H9 (cell line): ENCODE results near the gene CELA3B. TPM values are rescaled to one million over a fixed set of nuclear protein-coding genes. Genes with fewer than 3 reads are reported as not detected.

ENCODE experiments used
- DNase-seq: peaks from one replicate; pipeline ENCODE4 v3.0.0-alpha.2; 2017
- H2AFZ ChIP-seq: one replicate; pipeline ENCODE4 v1.6.1; 2013; ENCODE audit warnings: mild to moderate bottlenecking, low read length, control low read depth, moderate library complexity
- H2AK5ac ChIP-seq: 2 replicates; pipeline ENCODE4 v1.6.1; 2013; ENCODE audit warnings: low read length, control low read depth, mixed read lengths; ENCODE audit not compliant: insufficient read length
- H2BK120ac ChIP-seq: one replicate; pipeline ENCODE4 v1.6.1; 2013; ENCODE audit warnings: low read depth, mild to moderate bottlenecking, low read length, control low read depth, inconsistent platforms; ENCODE audit not compliant: poor library complexity, severe bottlenecking
- H2BK12ac ChIP-seq: 2 replicates; pipeline ENCODE4 v1.6.1; 2013; ENCODE audit warnings: low read length, control low read depth, mixed read lengths, low read depth; ENCODE audit not compliant: insufficient read length
- H2BK15ac ChIP-seq: 2 replicates; pipeline ENCODE4 v1.6.1; 2013; ENCODE audit warnings: low read depth, low read length, control low read depth
- H2BK20ac ChIP-seq: one replicate; pipeline ENCODE4 v1.6.1; 2013; ENCODE audit warnings: low read depth, mild to moderate bottlenecking, low read length, control low read depth, inconsistent platforms; ENCODE audit not compliant: poor library complexity, severe bottlenecking
- H2BK5ac ChIP-seq: 2 replicates; pipeline ENCODE4 v1.6.1; 2013; ENCODE audit warnings: low read length, control low read depth, mixed read lengths; ENCODE audit not compliant: insufficient read length
- H3K14ac ChIP-seq: 2 replicates; pipeline ENCODE4 v1.6.1; 2013; ENCODE audit warnings: low read length, control low read depth; ENCODE audit not compliant: insufficient read depth
- H3K18ac ChIP-seq: 2 replicates; pipeline ENCODE4 v1.6.1; 2013; ENCODE audit warnings: low read depth, mild to moderate bottlenecking, mixed read lengths, low read length, control low read depth; ENCODE audit not compliant: insufficient read length
- H3K23ac ChIP-seq: 2 replicates; pipeline ENCODE4 v1.6.1; 2013; ENCODE audit warnings: low read length, control low read depth, mixed read lengths, low read depth; ENCODE audit not compliant: insufficient read length
- H3K23me2 ChIP-seq: 2 replicates; pipeline ENCODE4 v1.6.1; 2013; ENCODE audit warnings: low read depth, mild to moderate bottlenecking, mixed read lengths, low read length, control low read depth; ENCODE audit not compliant: insufficient read length, poor library complexity, severe bottlenecking
- H3K27ac ChIP-seq: 2 replicates; pipeline ENCODE4 v1.5.1; 2013; ENCODE audit warnings: low read length, control low read depth, mixed read lengths, low read depth; ENCODE audit not compliant: insufficient read length
- H3K27me3 ChIP-seq: 2 replicates; pipeline ENCODE4 v1.6.1; 2013; ENCODE audit warnings: low read length, control low read depth, inconsistent platforms; ENCODE audit not compliant: insufficient read depth
- H3K4ac ChIP-seq: 2 replicates; pipeline ENCODE4 v1.6.1; 2013; ENCODE audit warnings: low read depth, mild to moderate bottlenecking, control low read depth, inconsistent platforms, low read length, moderate library complexity
- H3K4me1 ChIP-seq: 2 replicates; pipeline ENCODE4 v1.6.1; 2013; ENCODE audit warnings: low read length, control low read depth, inconsistent platforms; ENCODE audit not compliant: insufficient read depth
- H3K4me2 ChIP-seq: 2 replicates; pipeline ENCODE4 v1.6.1; 2013; ENCODE audit warnings: low read length, control low read depth, mixed read lengths; ENCODE audit not compliant: insufficient read length, insufficient read depth
- H3K56ac ChIP-seq: 2 replicates; pipeline ENCODE4 v1.6.1; 2013; ENCODE audit warnings: low read depth, mild to moderate bottlenecking, mixed read lengths, low read length, control low read depth; ENCODE audit not compliant: insufficient read length
- H3K79me1 ChIP-seq: 2 replicates; pipeline ENCODE4 v1.6.1; 2013; ENCODE audit warnings: low read depth, mild to moderate bottlenecking, moderate library complexity, low read length, control low read depth, inconsistent platforms; ENCODE audit not compliant: insufficient read depth, poor library complexity, severe bottlenecking
- H3K79me2 ChIP-seq: 2 replicates; pipeline ENCODE4 v1.6.1; 2013; ENCODE audit warnings: low read length, control low read depth, inconsistent platforms; ENCODE audit not compliant: insufficient read depth
- H3K9ac ChIP-seq: 2 replicates; pipeline ENCODE4 v1.6.1; 2013; ENCODE audit warnings: low read length, control low read depth, mixed read lengths; ENCODE audit not compliant: insufficient read length; ENCODE audit errors: extremely low read depth
- H3K9me3 ChIP-seq: one replicate; pipeline ENCODE4 v1.6.1; 2013; ENCODE audit warnings: low read depth, low read length, inconsistent platforms; ENCODE audit not compliant: control insufficient read depth
- H3T11ph ChIP-seq: one replicate; pipeline ENCODE4 v1.6.1; 2013; ENCODE audit warnings: mild to moderate bottlenecking, low read length, control low read depth, inconsistent platforms
- H4K20me1 ChIP-seq: one replicate; pipeline ENCODE4 v1.6.1; 2013; ENCODE audit not compliant: control insufficient read depth, insufficient read length, insufficient read depth
- H4K5ac ChIP-seq: 2 replicates; pipeline ENCODE4 v1.6.1; 2013; ENCODE audit warnings: low read depth, mild to moderate bottlenecking, mixed read lengths, low read length, control low read depth; ENCODE audit not compliant: insufficient read length
- H4K8ac ChIP-seq: replicated peaks from 2 replicates; pipeline ENCODE4 v1.6.1; 2013; ENCODE audit warnings: low read length, control low read depth, mixed read lengths, low read depth; ENCODE audit not compliant: insufficient read length
- H4K91ac ChIP-seq: 2 replicates; pipeline ENCODE4 v1.6.1; 2013; ENCODE audit warnings: low read depth, mild to moderate bottlenecking, moderate library complexity, mixed read lengths, low read length, control low read depth; ENCODE audit not compliant: insufficient read length
- H3K27ac Mint-ChIP-seq, 3 experiments: 2 replicates in 2 of 3; 3 replicates in 1 of 3; pipeline ENCODE4 v1.8.0; 2020 to 2021; ENCODE audit warnings: mixed read lengths in 3 of 3, mild to moderate bottlenecking in 1 of 3, moderate library complexity in 1 of 3
- H3K27me3 Mint-ChIP-seq: 2 replicates; pipeline ENCODE4 v1.8.0; 2021; ENCODE audit warnings: low read depth, mild to moderate bottlenecking, moderate library complexity, mixed read lengths
- H3K36me3 Mint-ChIP-seq, 3 experiments: 2 replicates in 2 of 3; 3 replicates in 1 of 3; pipeline ENCODE4 v1.8.0; 2020 to 2021; ENCODE audit warnings: low read depth in 3 of 3, mixed read lengths in 3 of 3; ENCODE audit not compliant: insufficient read depth in 1 of 3
- H3K4me1 Mint-ChIP-seq, 2 experiments: 2 replicates each; pipeline ENCODE4 v1.8.0; 2020; ENCODE audit warnings: mixed read lengths in 2 of 2
- H3K4me3 Mint-ChIP-seq, 2 experiments: 2 replicates in 1 of 2; 3 replicates in 1 of 2; pipeline ENCODE4 v1.8.0; 2020 to 2021; ENCODE audit warnings: mild to moderate bottlenecking in 2 of 2, mixed read lengths in 2 of 2, moderate library complexity in 1 of 2
- H3K9me3 Mint-ChIP-seq, 2 experiments: 2 replicates in 1 of 2; 3 replicates in 1 of 2; pipeline ENCODE4 v1.8.0; 2020; ENCODE audit warnings: mild to moderate bottlenecking in 2 of 2, mixed read lengths in 2 of 2, moderate library complexity in 1 of 2
- CTCF ChIP-seq: fragments of 200-600 bp; sonication (generic); conservative IDR thresholded peaks from 3 replicates; pipeline ENCODE4 v1.8.0; 2021; ENCODE audit warnings: antibody characterized with exemption, mild to moderate bottlenecking
- WGBS: extraction: QIAGEN DNeasy Blood & Tissue Kit; methylation state at CpG from one replicate; pipeline ENCODE4 v1.1.7; 2013; ENCODE audit warnings: missing lambda C conversion rate, low lambda C conversion rate, mixed read lengths; ENCODE audit not compliant: insufficient read length; ENCODE audit errors: extremely low coverage; 5-methylcytosine and 5-hydroxymethylcytosine counted together
- total RNA-seq: library from RNA; stranded (reverse); gene quantifications from 2 replicates; pipeline ENCODE4 v1.2.1, GENCODE V29; 2021

CELA3B gene
- total RNA-seq, 1 experiment from 2014 or later = not detected

- no peak for TF ChIP-seq CTCF
- Histone ChIP-seq H2BK12ac (no peak overlapping the region), H3K4me1 (peaks cover 7% of the 10 kb centered on the region; the same call in 1 of the 2 replicates)
These were observed 39.3 kb upstream of the CELA3B start for GRCh38 chr1:21937372-21938121.

More at GRCh38 chr1:21937372-21938121, 39.3 kb upstream of the CELA3B start:
- Histone ChIP-seq H4K8ac (no peak overlapping the region), H4K91ac (no peak overlapping the region), H3K27ac (no peak overlapping the region), H3K9ac (no peak overlapping the region), H3K9me3 (no peaks in the 10 kb centered on the region), H3K4me2 (peak overlapping the region; percentile 61), H3K79me2 (peaks cover 2% of the 10 kb centered on the region; the same call in 1 of the 2 replicates), H2BK20ac (no peak overlapping the region), H3K4ac (no peak overlapping the region), H3K79me1 (peaks cover under 1% of the 10 kb centered on the region), H3K23ac (no peak overlapping the region), H4K5ac (peak overlapping the region; percentile 22), H4K20me1 (no peaks in the 10 kb centered on the region), H2BK120ac (no peak overlapping the region), H3K14ac (peak overlapping the region; percentile 37; the same call in 1 of the 2 replicates), H3K18ac (peak overlapping the region; percentile 29), H2BK5ac (no peak overlapping the region), H2AK5ac (no peak overlapping the region), H3T11ph (no peak overlapping the region), H3K56ac (no peak overlapping the region), H3K23me2 (peaks cover 14% of the 10 kb centered on the region), H2BK15ac (no peak overlapping the region), H2AFZ (no peak overlapping the region), H3K27me3 (no peaks in the 10 kb centered on the region)
- Mint-ChIP-seq H3K4me3 (peak overlapping the region; percentile 64 to 79), H3K27ac (peak overlapping the region; percentile 2 to 78 (median 42); a peak in 6 of 7 replicates), H3K4me1 (peaks cover 58 to 65% of the 10 kb centered on the region in 2 experiments), H3K9me3 (no peaks in the 10 kb centered on the region; a peak in 1 of 5 replicates), H3K36me3 (peaks cover 0 to 3% (median 0%) of the 10 kb centered on the region in 3 experiments; a peak in 2 of 7 replicates), H3K27me3 (peaks cover 2% of the 10 kb centered on the region; the same call in 1 of the 2 replicates)
- peak; percentile 84 for DNase-seq
- WGBS = no CpG with 5 or more reads among the region's 69 CpGs
